K562 (cell line): ENCODE results near the gene S100A3. TPM values are rescaled to one million over a fixed set of nuclear protein-coding genes. Genes with fewer than 3 reads are reported as not detected.

Source experiments
- ATAC-seq: fragments of 200-7000 bp; cut with Tn5 transposase; 3 replicates; pipeline ENCODE4 v1.9.1; 2020; ENCODE audit warnings: moderate library complexity
- BruUV-seq: library from RNA; stranded (reverse); fragments of 400-500 nt; replicated peaks from 2 replicates; lab custom pipeline; 2021; lab: Mats Ljungman, UMichigan
- CTCF ChIA-PET: fragments of 300-600 bp; formaldehyde crosslinking; extraction: SDS; loops from one replicate; lab custom pipeline; 2021; ENCODE audit warnings: low intra/inter-chr PET ratio; lab: Yijun Ruan, JAX
- POLR2A ChIA-PET: fragments of 300-600, 350-650 bp; sonication (Branson Sonifier 250); formaldehyde crosslinking; extraction: SDS; loops from one replicate; lab custom pipeline; 2021; ENCODE audit warnings: antibody characterized with exemption, inconsistent platforms; lab: Yijun Ruan, JAX
- DNase-seq, 4 experiments: peaks; one replicate each; pipeline versions ENCODE4 v3.0.0 to v3.0.0-alpha.2; 2011 to 2018; ENCODE audit warnings: low spot score in 3 of 4, mixed read lengths in 3 of 4; ENCODE audit errors: extremely low read depth in 1 of 4
- FAIRE-seq: peaks from 2 replicates; lab custom pipeline; 2011; peaks lifted over from hg19 to GRCh38; lab: Jason Lieb, UNC
- H2AFZ ChIP-seq: 2 replicates; pipeline ENCODE4 v1.6.0; 2011; ENCODE audit warnings: low read depth, low read length, control low read depth, inconsistent platforms
- H3K27ac ChIP-seq: fragments of 200-600 bp; 3 replicates; pipeline ENCODE4 v1.8.0; 2011; ENCODE audit warnings: low read depth, mild to moderate bottlenecking, control low read depth, inconsistent platforms, low read length, moderate library complexity, mixed read lengths; ENCODE audit errors: extremely low read depth
- H3K27me3 ChIP-seq, 2 experiments: fragments of 300-600 bp in 1 of 2; 2 replicates in 1 of 2; 3 replicates in 1 of 2; pipeline versions ENCODE4 v1.6.0 to v1.8.0; 2011; ENCODE audit warnings: inconsistent platforms in 2 of 2, low read length in 2 of 2, mild to moderate bottlenecking in 1 of 2, mixed read lengths in 1 of 2, moderate library complexity in 1 of 2; ENCODE audit not compliant: control insufficient read depth in 2 of 2, insufficient read depth in 2 of 2
- H3K36me3 ChIP-seq: fragments of 300-600 bp; 3 replicates; pipeline ENCODE4 v1.8.0; 2011; ENCODE audit warnings: mild to moderate bottlenecking, low read length, inconsistent platforms; ENCODE audit not compliant: control insufficient read depth, insufficient read depth
- H3K4me1 ChIP-seq, 2 experiments: fragments of 200-600 bp in 1 of 2; replicated peaks in 1 of 2; 2 replicates in 1 of 2; 3 replicates in 1 of 2; pipeline versions ENCODE4 v1.5.1 to v1.8.0; 2011; ENCODE audit warnings: inconsistent platforms in 2 of 2, low read length in 2 of 2, mild to moderate bottlenecking in 1 of 2, mixed read lengths in 1 of 2, moderate library complexity in 1 of 2; ENCODE audit not compliant: control insufficient read depth in 2 of 2, insufficient read depth in 2 of 2
- H3K4me2 ChIP-seq: 2 replicates; pipeline ENCODE4 v1.6.1; 2011; ENCODE audit warnings: low read length, control low read depth, inconsistent platforms, mixed read lengths; ENCODE audit not compliant: insufficient read depth
- H3K4me3 ChIP-seq: fragments of 200-600 bp; sonication (generic), shearing (Covaris generic); 2 replicates; pipeline ENCODE4 v1.5.1; 2016; ENCODE audit warnings: control low read depth, inconsistent platforms
- H3K79me2 ChIP-seq: fragments of 200-600 bp; 3 replicates; pipeline ENCODE4 v1.8.0; 2011; ENCODE audit warnings: low read length, inconsistent platforms; ENCODE audit not compliant: control insufficient read depth, insufficient read depth
- H3K9ac ChIP-seq, 2 experiments: 2 replicates each; pipeline versions ENCODE4 v1.6.0 to v1.6.1; 2011; ENCODE audit warnings: low read depth in 2 of 2, low read length in 2 of 2, control low read depth in 1 of 2, inconsistent platforms in 1 of 2, mild to moderate bottlenecking in 1 of 2, mixed read lengths in 1 of 2; ENCODE audit not compliant: insufficient read depth in 1 of 2
- H3K9me1 ChIP-seq: one replicate; pipeline ENCODE4 v1.6.0; 2011; ENCODE audit warnings: inconsistent platforms, mild to moderate bottlenecking, low read length, moderate library complexity; ENCODE audit not compliant: control insufficient read depth, insufficient read depth
- H3K9me3 ChIP-seq: replicated peaks from 2 replicates; pipeline ENCODE4 v1.5.1; 2011; ENCODE audit warnings: low read depth, low read length, inconsistent platforms; ENCODE audit not compliant: control insufficient read depth, insufficient read depth
- H4K20me1 ChIP-seq: replicated peaks from 2 replicates; pipeline ENCODE4 v1.6.1; 2011; ENCODE audit warnings: low read length, inconsistent platforms, mixed read lengths; ENCODE audit not compliant: control insufficient read depth, insufficient read depth
- C11orf30 ChIP-seq: fragments of 450-650 bp; IDR thresholded peaks from 2 replicates; pipeline ENCODE4 v1.6.1; 2016; ENCODE audit warnings: low read depth, mild to moderate bottlenecking
- CREBBP ChIP-seq: IDR thresholded peaks from one replicate; pipeline ENCODE4 v1.6.1; 2012; ENCODE audit warnings: low read depth, mild to moderate bottlenecking, control low read depth, inconsistent platforms, low read length
- DMBX1 ChIP-seq: fragments of 250-450 bp; sonication (Bioruptor Pico); IDR thresholded peaks from 2 replicates; pipeline ENCODE4 v1.8.0; 2022; ENCODE audit warnings: inconsistent platforms, mild to moderate bottlenecking, moderate library complexity, borderline replicate concordance
- LARP7 ChIP-seq: fragments of 450-650 bp; IDR thresholded peaks from 2 replicates; pipeline ENCODE4 v1.6.1; 2016
- SAP30 ChIP-seq: fragments of 200-600 bp; sonication (generic); IDR thresholded peaks from 2 replicates; pipeline ENCODE4 v1.6.1; 2012; ENCODE audit warnings: borderline replicate concordance, low read depth, mild to moderate bottlenecking, moderate library complexity, low read length, control low read depth, inconsistent platforms; ENCODE audit not compliant: insufficient read depth, poor library complexity, severe bottlenecking
- SPI1 ChIP-seq: IDR thresholded peaks from 2 replicates; pipeline ENCODE4 v1.6.1; 2011; ENCODE audit warnings: low read depth, low read length, control low read depth, borderline replicate concordance
- WGBS: fragments of 100-300 bp; shearing (Covaris generic); methylation state at CpG from one replicate; pipeline ENCODE4 v1.1.6; 2016; ENCODE audit warnings: low coverage, mixed read lengths; ENCODE audit not compliant: insufficient coverage; ENCODE audit errors: missing lambda C conversion rate; 5-methylcytosine and 5-hydroxymethylcytosine counted together
- in situ Hi-C: fragments of 300-500 bp; cut with MboI; formaldehyde crosslinking; loops from 4 replicates; pipeline ENCODE4 v1.15.0; 2018; ENCODE audit warnings: inconsistent platforms, mixed read lengths
- intact Hi-C: fragments of 100-400 bp; cut with micrococcal nuclease; formaldehyde crosslinking; loops from 2 replicates; pipeline ENCODE4 v1.14.2; 2022
- polyA plus RNA-seq, 8 experiments: library from polyadenylated mRNA; depleted of rRNA in 4 of 8; stranded (reverse) in 5 of 8; unstranded in 3 of 8; fragments of >200 nt; fragmentation: Nextera tagmentation in 2 of 8; fragmentation: Illumina TruSeq in 1 of 8; extraction: Ambion mirVana in 2 of 8; extraction: Trizol in 1 of 8; gene quantifications; 2 replicates each; pipeline versions ENCODE4 v1.2.1 to v1.2.3, GENCODE V29; 2011 to 2014; ENCODE audit warnings: inconsistent platforms in 1 of 8, missing spikeins in 1 of 8
- total RNA-seq, 7 experiments: library from RNA; depleted of rRNA in 6 of 7; stranded (reverse); fragments of >200 nt in 6 of 7; fragmentation: Illumina TruSeq in 2 of 7; extraction: Trizol in 2 of 7; gene quantifications; 2 replicates each; pipeline versions ENCODE4 v1.2.1 to v1.2.3, GENCODE V29; 2011 to 2021; ENCODE audit warnings: low replicate concordance in 1 of 7
- TF ChIP-seq, protein P1 (sequence below): sonication (generic); formaldehyde crosslinking; IDR thresholded peaks from 2 replicates; pipeline ENCODE4 v1.8.0; 2022; ENCODE audit warnings: mild to moderate bottlenecking, missing genetic modification reagents
- TF ChIP-seq, protein P2 (sequence below): fragments of 200-800 bp; sonication (Bioruptor generic); IDR thresholded peaks from 2 replicates; pipeline ENCODE4 v1.6.1; 2016; ENCODE audit warnings: missing genetic modification characterization, missing compliant biosample characterization

The S100A3 gene
- total and polyA plus RNA-seq, 9 of the 15 experiments (the other 6 are each of a cell fraction or from before 2014, with no cell fraction given), result 0.08 to 1.7 (median 0.18) TPM; not detected in 4

DNA sequence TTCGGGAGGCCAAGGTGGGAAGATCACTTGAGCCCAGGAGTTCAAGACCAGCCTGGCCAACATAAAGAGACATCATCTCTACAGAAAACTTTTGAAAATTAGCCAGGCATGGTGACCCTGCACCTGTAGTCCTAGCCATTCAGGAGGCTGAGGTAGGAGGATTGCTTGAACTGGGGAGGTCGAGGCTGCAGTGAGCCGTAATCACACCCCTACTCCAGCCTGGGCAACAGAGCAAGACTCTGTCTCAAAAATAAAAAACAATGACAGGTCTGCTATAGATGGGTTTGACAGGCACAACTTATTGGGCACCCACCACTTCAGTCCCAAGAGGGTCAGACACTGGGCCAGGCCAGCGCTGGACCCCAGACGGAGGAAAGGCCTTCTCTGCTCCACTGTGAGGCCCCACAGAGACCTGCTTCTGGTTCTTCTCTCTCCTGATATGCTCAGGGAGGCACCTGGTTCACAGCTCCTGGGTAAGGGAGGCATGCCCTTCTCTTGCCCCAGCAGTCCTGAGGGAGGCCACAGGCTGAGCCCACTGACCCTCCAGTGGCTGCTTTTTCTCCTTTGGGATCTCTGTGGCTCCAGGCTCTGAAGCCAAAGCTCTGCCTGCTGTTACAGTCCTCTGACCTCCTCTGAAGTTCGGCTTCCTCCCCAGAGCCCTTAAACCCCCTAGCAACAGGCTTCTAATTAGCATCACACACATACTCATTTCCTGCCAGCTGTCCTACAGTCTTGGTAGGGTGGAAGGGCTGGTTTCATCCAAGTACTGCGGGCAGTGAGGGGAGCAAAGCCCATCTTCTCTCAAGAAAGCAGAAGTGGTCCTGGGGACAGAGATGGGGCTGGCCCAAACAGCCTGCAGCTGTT, 49.5 kb upstream of the S100A3 start:
- CTCF ChIA-PET, result no interaction called here
- POLR2A ChIA-PET, result interaction anchor here (0.7 to 1.2 kb wide), 2 partner anchors 17 to 79 kb away, joined by 3 read pairs; partner anchors contain the start of gene S100A14

DNA sequence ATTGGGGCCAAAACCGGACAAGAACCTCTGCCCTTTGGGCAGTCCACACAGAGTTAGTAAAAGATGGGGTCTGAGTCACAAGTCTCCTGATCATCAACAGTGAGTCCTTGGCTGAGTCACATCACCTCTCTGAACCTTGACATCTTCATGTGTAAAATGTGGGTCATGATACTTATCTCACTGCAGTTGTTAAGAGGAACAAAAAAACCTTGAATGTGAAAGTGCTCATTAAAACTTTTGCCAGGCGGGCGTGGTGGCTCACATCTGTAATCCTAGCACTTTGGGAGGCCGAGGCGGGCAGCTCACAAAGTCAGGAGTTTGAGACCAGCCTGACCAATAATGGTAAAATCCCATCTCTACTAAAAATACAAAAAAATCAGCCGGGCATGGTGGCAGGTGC, 48.1 kb upstream of the S100A3 start:
- CTCF ChIA-PET, result no interaction called here
- TF ChIP-seq SAP30, result no peak
- TF ChIP-seq LARP7, result no peak
- TF ChIP-seq, protein P1, sequence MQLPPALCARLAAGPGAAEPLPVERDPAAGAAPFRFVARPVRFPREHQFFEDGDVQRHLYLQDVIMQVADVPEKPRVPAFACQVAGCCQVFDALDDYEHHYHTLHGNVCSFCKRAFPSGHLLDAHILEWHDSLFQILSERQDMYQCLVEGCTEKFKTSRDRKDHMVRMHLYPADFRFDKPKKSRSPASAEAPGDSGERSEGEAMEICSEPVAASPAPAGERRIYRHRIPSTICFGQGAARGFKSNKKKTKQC (CRISPR knock-in tag), result no peak
- no peak for TF ChIP-seq C11orf30
- TF ChIP-seq DMBX1 (CRISPR knock-in tag), result no peak
- TF ChIP-seq, protein P2, sequence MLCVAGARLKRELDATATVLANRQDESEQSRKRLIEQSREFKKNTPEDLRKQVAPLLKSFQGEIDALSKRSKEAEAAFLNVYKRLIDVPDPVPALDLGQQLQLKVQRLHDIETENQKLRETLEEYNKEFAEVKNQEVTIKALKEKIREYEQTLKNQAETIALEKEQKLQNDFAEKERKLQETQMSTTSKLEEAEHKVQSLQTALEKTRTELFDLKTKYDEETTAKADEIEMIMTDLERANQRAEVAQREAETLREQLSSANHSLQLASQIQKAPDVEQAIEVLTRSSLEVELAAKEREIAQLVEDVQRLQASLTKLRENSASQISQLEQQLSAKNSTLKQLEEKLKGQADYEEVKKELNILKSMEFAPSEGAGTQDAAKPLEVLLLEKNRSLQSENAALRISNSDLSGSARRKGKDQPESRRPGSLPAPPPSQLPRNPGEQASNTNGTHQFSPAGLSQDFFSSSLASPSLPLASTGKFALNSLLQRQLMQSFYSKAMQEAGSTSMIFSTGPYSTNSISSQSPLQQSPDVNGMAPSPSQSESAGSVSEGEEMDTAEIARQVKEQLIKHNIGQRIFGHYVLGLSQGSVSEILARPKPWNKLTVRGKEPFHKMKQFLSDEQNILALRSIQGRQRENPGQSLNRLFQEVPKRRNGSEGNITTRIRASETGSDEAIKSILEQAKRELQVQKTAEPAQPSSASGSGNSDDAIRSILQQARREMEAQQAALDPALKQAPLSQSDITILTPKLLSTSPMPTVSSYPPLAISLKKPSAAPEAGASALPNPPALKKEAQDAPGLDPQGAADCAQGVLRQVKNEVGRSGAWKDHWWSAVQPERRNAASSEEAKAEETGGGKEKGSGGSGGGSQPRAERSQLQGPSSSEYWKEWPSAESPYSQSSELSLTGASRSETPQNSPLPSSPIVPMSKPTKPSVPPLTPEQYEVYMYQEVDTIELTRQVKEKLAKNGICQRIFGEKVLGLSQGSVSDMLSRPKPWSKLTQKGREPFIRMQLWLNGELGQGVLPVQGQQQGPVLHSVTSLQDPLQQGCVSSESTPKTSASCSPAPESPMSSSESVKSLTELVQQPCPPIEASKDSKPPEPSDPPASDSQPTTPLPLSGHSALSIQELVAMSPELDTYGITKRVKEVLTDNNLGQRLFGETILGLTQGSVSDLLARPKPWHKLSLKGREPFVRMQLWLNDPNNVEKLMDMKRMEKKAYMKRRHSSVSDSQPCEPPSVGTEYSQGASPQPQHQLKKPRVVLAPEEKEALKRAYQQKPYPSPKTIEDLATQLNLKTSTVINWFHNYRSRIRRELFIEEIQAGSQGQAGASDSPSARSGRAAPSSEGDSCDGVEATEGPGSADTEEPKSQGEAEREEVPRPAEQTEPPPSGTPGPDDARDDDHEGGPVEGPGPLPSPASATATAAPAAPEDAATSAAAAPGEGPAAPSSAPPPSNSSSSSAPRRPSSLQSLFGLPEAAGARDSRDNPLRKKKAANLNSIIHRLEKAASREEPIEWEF (CRISPR knock-in tag), result no peak

More for the DNA sequence above, 49.5 kb upstream of the S100A3 start:
- WGBS, result 42% methylated on average over 7 of the region's 7 CpGs
- H3K27ac ChIP-seq, result no peak overlapping the region
- ATAC-seq (no peak), DNase-seq (no peak)
- H3K9me1 ChIP-seq, result no peaks in the 10 kb centered on the region
- H3K27me3 ChIP-seq, result no peaks in the 10 kb centered on the region
- no peaks in the 10 kb centered on the region for H4K20me1 ChIP-seq
- no peak overlapping the region for H3K4me2 ChIP-seq
- BruUV-seq, result no TSS peak
- no peaks in the 10 kb centered on the region for H3K36me3 ChIP-seq
- in situ Hi-C loops, result no loop called here
- intact Hi-C loops, result no loop called here
- no peak for TF ChIP-seq CREBBP
- TF ChIP-seq SPI1, result peak; percentile 56; the same call in 1 of the 2 replicates
- TF ChIP-seq, all 486 proteins: peak for 1
- Histone ChIP-seq H3K4me3 (no peak overlapping the region), H2AFZ (no peak overlapping the region), H3K4me1 (peaks cover 0 to 2% of the 10 kb centered on the region in 2 experiments; a peak in 2 of 5 replicates), H3K9me3 (no peaks in the 10 kb centered on the region), H3K79me2 (no peaks in the 10 kb centered on the region), H3K9ac (0 out of 4 replicates have a peak overlapping the region, but pooled peaks of 1 of the 2 experiments have one; percentile 55)
- no peak for FAIRE-seq

More for the DNA sequence above, 48.1 kb upstream of the S100A3 start:
- no TSS peak for BruUV-seq
- Histone ChIP-seq H3K79me2 (no peaks in the 10 kb centered on the region), H2AFZ (no peak overlapping the region), H3K27me3 (no peaks in the 10 kb centered on the region), H3K9me3 (no peaks in the 10 kb centered on the region), H3K27ac (no peak overlapping the region), H3K4me1 (peaks cover 0 to 2% of the 10 kb centered on the region in 2 experiments; a peak in 2 of 5 replicates), H3K4me2 (no peak overlapping the region), H3K4me3 (no peak overlapping the region), H4K20me1 (no peaks in the 10 kb centered on the region), H3K9ac (no peak overlapping the region), H3K9me1 (no peaks in the 10 kb centered on the region), H3K36me3 (no peaks in the 10 kb centered on the region)
- intact Hi-C loops (no loop called here), in situ Hi-C loops (no loop called here)
- DNase-seq (peak in 2 of 4 experiments; percentile 44 to 58), FAIRE-seq (peak; percentile 80), ATAC-seq (peak; percentile 55; the same call in 2 of the 3 replicates)
- POLR2A ChIA-PET, result interaction anchor here (0.7 to 1.2 kb wide), 2 partner anchors 18 to 19 kb away, joined by 3 read pairs; partner anchors contain the start of gene S100A14
- 19% methylated on average over 6 of the region's 6 CpGs for WGBS
